ENCODE results near the gene TMEM169. TPM values are rescaled to one million over a fixed set of nuclear protein-coding genes. Genes with fewer than 3 reads are reported as not detected.
A peak's percentile ranks its signal among the peaks of the same experiment; 100 is the strongest.

The TMEM169 gene
- total RNA-seq, 6 experiments from 2014 or later: 0.29 to 2.7 (median 1.0) TPM

GRCh38 chr2:216147172-216148131 is 65.7 kb downstream of the TMEM169 start:
- WGBS (ENCODE audit: insufficient coverage, low coverage, low lambda C conversion rate, missing lambda C conversion rate): 97% methylated on average over 5 of the region's 5 CpGs

GRCh38 chr2:216148983-216149382 is 67.3 kb downstream of the TMEM169 start:
- Histone ChIP-seq H3K27ac (no peak overlapping the region), H3K4me1 (peaks cover 0 to 19% (median 2%) of the 10 kb centered on the region in 4 donors), H3K27me3 (no peaks in the 10 kb centered on the region), H3K4me3 (no peak overlapping the region), H3K36me3 (peaks cover 0 to 85% (median 30%) of the 10 kb centered on the region in 4 donors), H3K9me3 (no peaks in the 10 kb centered on the region)
- no peak for TF ChIP-seq CTCF (IDR thresholded peaks at IDR 0.05)
- TF ChIP-seq POLR2A (IDR thresholded peaks at IDR 0.05): no peak
- WGBS (ENCODE audit: insufficient coverage, low coverage, low lambda C conversion rate, missing lambda C conversion rate): 74% methylated on average over 4 of the region's 4 CpGs
- intact Hi-C loops (cut with DNase I): no loop called here
- ATAC-seq (peak in 2 of 4 donors; percentile 59 to 61), DNase-seq (no peak)

More at GRCh38 chr2:216147172-216148131, 65.7 kb downstream of the TMEM169 start:
- H3K9me3 ChIP-seq: no peaks in the 10 kb centered on the region
- H3K27me3 ChIP-seq: no peaks in the 10 kb centered on the region
- no peak overlapping the region for H3K27ac ChIP-seq
- no peak overlapping the region for H3K4me3 ChIP-seq
- H3K36me3 ChIP-seq: peaks cover 0 to 85% (median 35%) of the 10 kb centered on the region in 4 donors
- intact Hi-C loops (cut with DNase I): no loop called here
- DNase-seq: no peak
- ATAC-seq: peak in 2 of 4 donors; percentile 39 to 40
- peaks cover 0 to 19% (median 2%) of the 10 kb centered on the region in 4 donors for H3K4me1 ChIP-seq
- TF ChIP-seq CTCF (IDR thresholded peaks at IDR 0.05) (no peak), POLR2A (IDR thresholded peaks at IDR 0.05) (no peak)

GRCh38 chr2:216149741-216150140 is 68.0 kb downstream of the TMEM169 start:
- no peak for ATAC-seq
- H3K27ac ChIP-seq: no peak overlapping the region
- TF ChIP-seq POLR2A (IDR thresholded peaks at IDR 0.05) (no peak), CTCF (IDR thresholded peaks at IDR 0.05) (no peak)
- no peak overlapping the region for H3K4me3 ChIP-seq
- peaks cover 0 to 85% (median 28%) of the 10 kb centered on the region in 4 donors for H3K36me3 ChIP-seq
- DNase-seq: no peak
- H3K27me3 ChIP-seq: no peaks in the 10 kb centered on the region
- H3K9me3 ChIP-seq: no peaks in the 10 kb centered on the region
- intact Hi-C loops (cut with DNase I): no loop called here
- WGBS (ENCODE audit: insufficient coverage, low coverage, low lambda C conversion rate, missing lambda C conversion rate): 80% methylated on average over 5 of the region's 5 CpGs
- H3K4me1 ChIP-seq: peaks cover 0 to 19% (median 2%) of the 10 kb centered on the region in 4 donors

GRCh38 chr2:216151313-216152025 is 69.8 kb downstream of the TMEM169 start:
- Histone ChIP-seq H3K9me3 (no peaks in the 10 kb centered on the region), H3K27me3 (no peaks in the 10 kb centered on the region), H3K4me3 (no peak overlapping the region), H3K27ac (no peak overlapping the region), H3K36me3 (peaks cover 0 to 91% (median 31%) of the 10 kb centered on the region in 4 donors), H3K4me1 (peaks cover 0 to 19% (median 2%) of the 10 kb centered on the region in 4 donors)
- TF ChIP-seq CTCF (IDR thresholded peaks at IDR 0.05) (peak in 1 of 4 donors; percentile 10), POLR2A (IDR thresholded peaks at IDR 0.05) (no peak)
- intact Hi-C loops (cut with DNase I): no loop called here
- WGBS (ENCODE audit: insufficient coverage, low coverage, low lambda C conversion rate, missing lambda C conversion rate): 81% methylated on average over 2 of the region's 7 CpGs
- ATAC-seq: no peak
- DNase-seq: no peak

Other genes with a start within 250 kb of the TMEM169 start
- gene MREG, start 68.4 kb upstream of the TMEM169 start, total RNA-seq: 1 to 10 TPM; 2.0 to 9.6 (median 5.0) TPM
- 100 to 1,000 TPM in 3 of 6 experiments, 10 to 100 TPM in 3; 43.4 to 115 (median 80.3) TPM for gene PECR, start 110 bp upstream of the TMEM169 start, total RNA-seq
- gene XRCC5, start 27.4 kb downstream of the TMEM169 start, total RNA-seq: 100 to 1,000 TPM in 4 of 6 experiments, 10 to 100 TPM in 2; 92.0 to 131 (median 106) TPM

Measured in right lobe of liver (tissue), 6 donors.